Fibroblast of mammary gland (primary cell): Measurements from ENCODE around the gene SLC27A6.

Experiments
- DNase-seq: peaks from one replicate; pipeline ENCODE4 v3.0.0-alpha.2; 2010; ENCODE audit warnings: low read depth
- H3K4me3 ChIP-seq: 2 replicates; pipeline ENCODE4 v1.5.1; 2011; ENCODE audit warnings: low read depth, mild to moderate bottlenecking, low read length, moderate library complexity; ENCODE audit not compliant: control insufficient read depth
- CTCF ChIP-seq: conservative IDR thresholded peaks from 2 replicates; pipeline ENCODE4 v1.5.1; 2011; ENCODE audit warnings: low read depth, low read length, inconsistent platforms; ENCODE audit not compliant: control insufficient read depth, insufficient read depth

Gene SLC27A6

DNA sequence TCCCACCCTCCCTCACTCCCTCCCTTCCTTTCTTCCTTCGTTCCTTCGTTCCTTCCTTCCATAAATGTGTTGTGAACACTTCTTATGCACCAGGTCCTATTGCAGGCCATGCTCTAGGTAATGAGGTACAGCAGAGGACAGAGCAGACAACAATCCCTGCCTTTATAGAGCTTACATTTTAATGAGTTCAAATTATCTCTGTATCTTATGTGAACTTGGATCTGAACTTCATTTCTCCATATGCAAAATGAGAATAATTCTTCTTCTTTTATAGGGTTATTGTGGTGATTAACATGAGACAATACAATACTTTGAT lies 37.2 kb downstream of the SLC27A6 start:
- no peak for TF ChIP-seq CTCF
- no peak for DNase-seq
- no peak overlapping the region for H3K4me3 ChIP-seq

DNA sequence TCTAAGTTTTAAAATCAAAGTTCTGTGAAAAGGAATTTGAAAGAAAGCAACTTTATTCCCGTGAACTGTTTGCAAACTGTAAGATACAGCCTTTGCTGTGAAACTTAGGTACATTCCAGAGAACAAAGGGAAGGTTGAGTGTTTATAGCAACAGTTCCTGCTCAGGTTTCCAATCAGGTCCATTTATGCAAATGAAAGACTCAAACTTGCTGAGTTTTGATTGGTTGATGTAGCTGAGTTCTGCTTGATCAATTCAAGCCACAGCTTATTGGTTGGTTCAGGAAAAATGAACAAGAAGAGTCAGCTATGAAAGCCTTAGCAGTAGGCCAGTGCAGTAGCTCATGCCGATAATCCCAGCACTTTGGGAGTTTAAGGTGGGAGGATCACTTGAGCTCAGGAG lies 37.9 kb downstream of the SLC27A6 start:
- no peak for TF ChIP-seq CTCF
- DNase-seq: no peak
- H3K4me3 ChIP-seq: no peak overlapping the region

- TF ChIP-seq CTCF: no peak
- H3K4me3 ChIP-seq: no peak overlapping the region
- DNase-seq: no peak
Measured at GRCh38 chr5:129014185-129014584, 48.9 kb downstream of the SLC27A6 start.

- no peak overlapping the region for H3K4me3 ChIP-seq
- TF ChIP-seq CTCF: no peak
Measured at GRCh38 chr5:129018837-129019236, 53.5 kb downstream of the SLC27A6 start.

GRCh38 chr5:129019401-129019908 lies 54.2 kb downstream of the SLC27A6 start:
- no peak for DNase-seq
- no peak for TF ChIP-seq CTCF
- H3K4me3 ChIP-seq: no peak overlapping the region

More at GRCh38 chr5:129018837-129019236, 53.5 kb downstream of the SLC27A6 start:
- DNase-seq: no peak

DNA sequence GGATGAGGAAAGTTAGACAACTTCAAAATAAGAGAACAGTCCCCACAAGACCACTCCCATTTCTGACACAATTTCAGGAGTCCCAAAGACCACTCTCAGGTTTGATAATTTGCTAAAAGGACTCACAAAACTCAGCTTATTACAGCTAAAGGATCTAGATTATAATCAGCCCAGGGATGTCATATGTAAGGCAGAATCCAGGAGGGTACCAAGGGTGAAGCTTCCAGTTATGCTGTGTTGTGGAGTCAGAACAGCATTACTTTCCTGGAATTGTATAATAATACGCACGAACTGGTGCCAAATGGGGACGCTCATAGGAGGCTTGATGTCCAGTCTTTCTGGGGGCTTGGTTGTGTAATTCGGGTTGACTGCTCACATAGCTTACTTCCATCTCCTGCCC lies 55.4 kb downstream of the SLC27A6 start:
- TF ChIP-seq CTCF: no peak
- no peak overlapping the region for H3K4me3 ChIP-seq
- DNase-seq: no peak

DNA sequence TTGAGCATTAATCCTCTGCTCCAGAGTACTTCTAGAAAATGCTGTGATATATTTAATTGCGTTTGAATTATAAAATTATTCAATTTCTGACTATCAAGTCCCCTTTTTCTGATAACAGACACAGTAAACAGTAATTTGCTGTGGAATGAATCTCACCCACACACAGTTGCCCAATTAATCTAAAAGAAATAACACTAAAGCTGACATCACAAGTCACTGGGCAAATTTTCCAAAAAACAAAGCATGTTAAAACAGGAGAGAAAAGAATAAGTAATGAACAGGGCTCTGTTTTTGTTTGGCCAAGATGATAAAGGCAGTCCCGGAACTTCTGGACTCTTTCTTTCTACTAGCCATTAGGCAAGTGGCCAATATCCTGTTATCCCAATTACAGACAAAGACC lies 56.5 kb downstream of the SLC27A6 start:
- no peak for DNase-seq
- no peak overlapping the region for H3K4me3 ChIP-seq
- no peak for TF ChIP-seq CTCF
